ENCODE measurements around the gene ALPK1.

DNA sequence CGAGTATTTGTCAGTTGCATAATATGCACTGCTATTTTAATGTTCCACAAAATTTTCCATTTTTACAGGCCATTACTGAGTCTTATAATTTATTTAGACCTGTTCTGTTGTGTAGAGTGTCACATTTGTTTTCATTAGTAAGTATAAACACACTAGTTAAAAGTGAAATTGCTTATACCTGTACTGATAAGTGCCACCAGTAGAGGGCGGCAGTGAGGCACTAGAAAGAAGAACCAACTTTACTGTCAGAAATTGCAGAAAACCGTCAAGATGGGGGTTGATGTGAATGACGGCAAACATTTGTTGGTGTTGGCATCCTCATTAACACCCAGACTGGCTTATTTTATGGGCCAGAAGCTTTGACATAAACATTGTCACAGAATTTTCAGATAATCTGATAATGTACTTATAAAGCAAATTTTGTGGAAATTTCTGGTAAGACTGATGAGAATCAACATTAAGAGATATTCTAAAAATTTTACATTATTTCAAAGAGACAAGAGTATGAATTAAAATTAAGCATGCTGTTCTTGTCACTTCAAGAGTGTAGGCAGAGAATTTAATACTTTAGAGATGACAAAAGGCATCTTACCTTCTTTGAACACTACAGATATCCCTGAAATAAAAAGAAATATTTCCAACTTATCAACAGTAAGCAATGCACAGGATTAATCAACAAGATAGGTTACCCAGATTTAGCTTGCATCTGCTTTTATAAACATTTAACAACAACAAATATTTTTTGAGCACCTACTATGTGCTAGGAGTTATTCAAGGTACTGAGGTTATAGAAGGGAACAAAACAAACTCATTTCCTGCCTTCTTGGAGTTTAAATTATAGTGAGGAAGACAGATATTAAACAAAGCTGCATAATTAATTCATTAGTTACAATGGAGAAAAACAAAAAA, 24.9 kb downstream of the ALPK1 start:
- TF ChIP-seq, protein P1, sequence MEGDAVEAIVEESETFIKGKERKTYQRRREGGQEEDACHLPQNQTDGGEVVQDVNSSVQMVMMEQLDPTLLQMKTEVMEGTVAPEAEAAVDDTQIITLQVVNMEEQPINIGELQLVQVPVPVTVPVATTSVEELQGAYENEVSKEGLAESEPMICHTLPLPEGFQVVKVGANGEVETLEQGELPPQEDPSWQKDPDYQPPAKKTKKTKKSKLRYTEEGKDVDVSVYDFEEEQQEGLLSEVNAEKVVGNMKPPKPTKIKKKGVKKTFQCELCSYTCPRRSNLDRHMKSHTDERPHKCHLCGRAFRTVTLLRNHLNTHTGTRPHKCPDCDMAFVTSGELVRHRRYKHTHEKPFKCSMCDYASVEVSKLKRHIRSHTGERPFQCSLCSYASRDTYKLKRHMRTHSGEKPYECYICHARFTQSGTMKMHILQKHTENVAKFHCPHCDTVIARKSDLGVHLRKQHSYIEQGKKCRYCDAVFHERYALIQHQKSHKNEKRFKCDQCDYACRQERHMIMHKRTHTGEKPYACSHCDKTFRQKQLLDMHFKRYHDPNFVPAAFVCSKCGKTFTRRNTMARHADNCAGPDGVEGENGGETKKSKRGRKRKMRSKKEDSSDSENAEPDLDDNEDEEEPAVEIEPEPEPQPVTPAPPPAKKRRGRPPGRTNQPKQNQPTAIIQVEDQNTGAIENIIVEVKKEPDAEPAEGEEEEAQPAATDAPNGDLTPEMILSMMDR (conservative IDR thresholded peaks at IDR 0.05) = peak; percentile 92
- TF ChIP-seq ZFX (IDR thresholded peaks at IDR 0.05) = no peak

All from C4-2B (cell line).